Spleen (tissue), 11 donors: Measurements from ENCODE around the gene ANKRD17. TPM values are rescaled to one million over a fixed set of nuclear protein-coding genes. Genes with fewer than 3 reads are reported as not detected.

Experiments
- DNase-seq: peaks from one replicate; pipeline ENCODE4 v3.0.0-alpha.2; 2020
- H3K27ac ChIP-seq, 8 donors: fragments of 200-600 bp; sonication (generic) in 7 of 8; 1 replicate in 4 of 8; 2 replicates in 4 of 8; pipeline versions ENCODE4 v1.5.0 to v1.8.0; 2016 to 2021; ENCODE audit warnings: inconsistent platforms in 4 of 8, mild to moderate bottlenecking in 4 of 8, moderate library complexity in 1 of 8
- H3K27me3 ChIP-seq, 7 donors: fragments of 200-600 bp; sonication (generic) in 6 of 7; replicated peaks in 1 of 7; 1 replicate in 4 of 7; 2 replicates in 3 of 7; pipeline versions ENCODE4 v1.5.0 to v1.8.0; 2016 to 2021; ENCODE audit warnings: inconsistent platforms in 3 of 7, mild to moderate bottlenecking in 1 of 7
- H3K36me3 ChIP-seq, 6 donors: fragments of 200-600 bp; sonication (generic) in 5 of 6; 1 replicate in 4 of 6; 2 replicates in 2 of 6; pipeline versions ENCODE4 v1.5.0 to v1.8.0; 2016 to 2021; ENCODE audit warnings: inconsistent platforms in 2 of 6
- H3K4me1 ChIP-seq, 6 donors: fragments of 200-600 bp; sonication (generic) in 5 of 6; 1 replicate in 3 of 6; 2 replicates in 3 of 6; pipeline versions ENCODE4 v1.5.0 to v1.8.0; 2016 to 2021; ENCODE audit warnings: inconsistent platforms in 3 of 6
- H3K4me3 ChIP-seq, 8 donors: fragments of 200-600 bp; sonication (generic) in 7 of 8; 1 replicate in 4 of 8; 2 replicates in 4 of 8; pipeline versions ENCODE4 v1.5.0 to v1.8.0; 2016 to 2021; ENCODE audit warnings: inconsistent platforms in 4 of 8, mild to moderate bottlenecking in 4 of 8, moderate library complexity in 2 of 8
- H3K9me3 ChIP-seq, 8 donors: fragments of 200-600 bp; sonication (generic) in 7 of 8; 1 replicate in 4 of 8; 2 replicates in 4 of 8; pipeline versions ENCODE4 v1.5.0 to v1.8.0; 2016 to 2021; ENCODE audit warnings: inconsistent platforms in 4 of 8
- POLR2A ChIP-seq, 3 donors: fragments of 450-650 bp; IDR thresholded peaks; one replicate each; pipeline ENCODE4 v1.5.1; 2017; ENCODE audit warnings: antibody characterized with exemption in 3 of 3, mild to moderate bottlenecking in 1 of 3
- POLR2AphosphoS5 ChIP-seq, 3 donors: sonication (generic); formaldehyde crosslinking; IDR thresholded peaks; one replicate each; pipeline ENCODE4 v1.5.1; 2017; ENCODE audit warnings: antibody characterized with exemption in 3 of 3
- WGBS, 5 donors: extraction: QIAGEN DNeasy Blood & Tissue Kit in 3 of 5; methylation state at CpG; one replicate each; pipeline versions ENCODE4 v1.1.5 to v1.1.7; 2013 to 2018; 5-methylcytosine and 5-hydroxymethylcytosine counted together
- intact Hi-C: fragments of 100-400 bp; cut with DNase I; formaldehyde crosslinking; loops from one replicate; pipeline ENCODE4 v1.15.0; 2023; ENCODE audit warnings: low total_unique reads
- polyA plus RNA-seq, 3 donors: library from polyadenylated mRNA; stranded (reverse); fragments of 200-250 nt; gene quantifications; one replicate each; pipeline ENCODE4 v1.2.1, GENCODE V29; 2013
- total RNA-seq, 7 donors: library from RNA; depleted of rRNA in 3 of 7; stranded (reverse); fragments of >200 nt in 3 of 7; fragmentation: NEBNext Ultra II Directional in 4 of 7; extraction: Animal tissue kit (Norgen Biotek cat#: 25700) in 4 of 7; gene quantifications; one replicate each; pipeline versions ENCODE4 v1.1.0 to v1.2.1, GENCODE V29; 2016 to 2021
- TF ChIP-seq, protein P1 (sequence below), 11 experiments: fragments of 200-600 bp in 7 of 11; fragments of 450-650 bp in 4 of 11; sonication (generic) in 4 of 11; IDR thresholded peaks in 8 of 11; conservative IDR thresholded peaks in 3 of 11; 1 replicate in 7 of 11; 2 replicates in 4 of 11; pipeline versions ENCODE4 v1.4.0 to v1.8.0; 2016 to 2021; ENCODE audit warnings: antibody characterized with exemption in 11 of 11, inconsistent platforms in 4 of 11, mild to moderate bottlenecking in 1 of 11
- donor health status: healthy with polysubstance abuse.
- donor health status: DM: no; HTN: no; CAD: no; lungs with moderate emphysema.
- donor health status: DM: no; HTN: no; CAD: no.
- donor health status: Bipolar disorder and iron deficiency.
- donor health status: healthy.
- donor health status: DM: no; HTN: no; CAD: no.
- donor health status: DM: yes; HTN: yes; CAD: no.

Gene ANKRD17
- total and polyA plus RNA-seq, 10 donors: 7.1 to 71.5 (median 60.0) TPM

DNA sequence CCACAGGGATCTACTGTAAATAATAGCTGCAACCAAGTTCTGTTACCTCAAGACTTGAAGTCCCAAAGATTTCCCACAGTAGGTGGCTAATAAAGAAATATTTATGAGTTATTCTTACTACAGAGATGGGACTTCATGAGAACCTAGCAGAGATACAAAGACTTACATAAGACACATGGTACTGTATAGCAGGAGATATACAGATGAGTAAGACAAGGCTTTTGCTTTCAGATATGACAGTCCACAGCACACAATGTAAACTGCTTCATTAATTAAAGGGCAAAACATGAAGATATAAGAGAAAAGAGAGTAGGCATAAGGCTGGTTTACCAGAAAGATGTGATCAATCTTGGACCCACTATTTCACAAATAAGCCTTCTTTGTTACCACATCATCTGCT, 6.6 kb downstream of the ANKRD17 start:
- Histone ChIP-seq H3K9me3 (peaks cover 0 to 3% (median 0%) of the 10 kb centered on the region in 8 donors), H3K27me3 (no peaks in the 10 kb centered on the region), H3K27ac (no peak overlapping the region), H3K36me3 (peaks cover 0 to 45% (median 5%) of the 10 kb centered on the region in 6 donors), H3K4me3 (no peak overlapping the region), H3K4me1 (peaks cover 23 to 80% (median 71%) of the 10 kb centered on the region in 6 donors)
- TF ChIP-seq POLR2AphosphoS5 (IDR thresholded peaks at IDR 0.05) (no peak), POLR2A (IDR thresholded peaks at IDR 0.05) (no peak)
- TF ChIP-seq, protein P1, sequence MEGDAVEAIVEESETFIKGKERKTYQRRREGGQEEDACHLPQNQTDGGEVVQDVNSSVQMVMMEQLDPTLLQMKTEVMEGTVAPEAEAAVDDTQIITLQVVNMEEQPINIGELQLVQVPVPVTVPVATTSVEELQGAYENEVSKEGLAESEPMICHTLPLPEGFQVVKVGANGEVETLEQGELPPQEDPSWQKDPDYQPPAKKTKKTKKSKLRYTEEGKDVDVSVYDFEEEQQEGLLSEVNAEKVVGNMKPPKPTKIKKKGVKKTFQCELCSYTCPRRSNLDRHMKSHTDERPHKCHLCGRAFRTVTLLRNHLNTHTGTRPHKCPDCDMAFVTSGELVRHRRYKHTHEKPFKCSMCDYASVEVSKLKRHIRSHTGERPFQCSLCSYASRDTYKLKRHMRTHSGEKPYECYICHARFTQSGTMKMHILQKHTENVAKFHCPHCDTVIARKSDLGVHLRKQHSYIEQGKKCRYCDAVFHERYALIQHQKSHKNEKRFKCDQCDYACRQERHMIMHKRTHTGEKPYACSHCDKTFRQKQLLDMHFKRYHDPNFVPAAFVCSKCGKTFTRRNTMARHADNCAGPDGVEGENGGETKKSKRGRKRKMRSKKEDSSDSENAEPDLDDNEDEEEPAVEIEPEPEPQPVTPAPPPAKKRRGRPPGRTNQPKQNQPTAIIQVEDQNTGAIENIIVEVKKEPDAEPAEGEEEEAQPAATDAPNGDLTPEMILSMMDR (IDR thresholded peaks at IDR 0.05 in 8 of 11, conservative IDR thresholded peaks at IDR 0.05 in 3 of 11): no peak
- intact Hi-C loops: no loop called here
- no peak for DNase-seq

DNA sequence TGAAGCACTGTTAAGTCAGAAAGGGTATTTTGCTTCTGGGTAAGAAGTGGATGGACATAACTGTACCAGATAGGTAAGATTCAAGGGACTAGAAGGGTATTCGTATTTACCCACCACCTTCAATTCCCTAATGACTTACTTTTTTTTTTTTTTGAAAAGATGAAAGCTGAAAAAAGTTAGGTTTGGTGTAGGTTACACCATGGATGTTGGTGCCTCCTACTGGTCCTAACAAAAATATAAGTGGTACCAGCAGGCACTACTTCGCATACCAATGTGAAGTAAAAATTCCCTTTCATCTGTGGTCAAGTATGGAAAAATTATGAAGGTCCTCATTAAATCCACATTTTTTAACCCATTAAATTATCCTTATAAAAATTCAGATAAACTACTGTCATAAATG, 7.2 kb downstream of the ANKRD17 start:
- Histone ChIP-seq H3K4me3 (no peak overlapping the region), H3K4me1 (peaks cover 17 to 80% (median 69%) of the 10 kb centered on the region in 6 donors), H3K9me3 (peaks cover 0 to 3% (median 0%) of the 10 kb centered on the region in 8 donors), H3K27ac (no peak overlapping the region), H3K36me3 (peaks cover 0 to 45% (median 5%) of the 10 kb centered on the region in 6 donors), H3K27me3 (no peaks in the 10 kb centered on the region)
- DNase-seq: no peak
- intact Hi-C loops: no loop called here
- TF ChIP-seq POLR2A (IDR thresholded peaks at IDR 0.05): no peak
- TF ChIP-seq, protein P1 (IDR thresholded peaks at IDR 0.05 in 8 of 11, conservative IDR thresholded peaks at IDR 0.05 in 3 of 11): no peak
- TF ChIP-seq POLR2AphosphoS5 (IDR thresholded peaks at IDR 0.05): no peak
- 90 to 97% (median 91%) methylated on average over 2 of the region's 2 CpGs for WGBS, 5 donors

DNA sequence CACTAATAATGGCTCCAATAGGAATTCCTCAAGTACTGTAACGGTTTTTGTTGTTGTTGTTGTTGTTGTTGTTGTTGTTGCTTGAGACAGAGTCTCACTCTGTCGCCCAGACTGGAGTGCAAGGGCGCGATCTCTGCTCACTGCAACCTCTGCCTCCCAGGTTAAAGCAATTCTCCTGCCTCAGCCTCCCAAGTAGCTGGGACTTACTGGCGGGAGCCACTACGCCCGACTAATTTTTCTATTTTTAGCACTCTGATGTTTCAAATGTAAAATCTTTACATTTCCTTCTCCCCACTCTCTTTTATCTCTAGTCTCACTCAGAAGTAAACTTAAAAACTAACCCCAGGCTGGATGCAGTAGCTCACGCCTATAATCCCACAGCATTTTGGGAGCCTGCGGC, 8.0 kb downstream of the ANKRD17 start:
- peaks cover 0 to 3% (median 0%) of the 10 kb centered on the region in 8 donors for H3K9me3 ChIP-seq
- WGBS, 5 donors: 88 to 96% (median 93%) methylated on average over 9 of the region's 9 CpGs
- H3K27me3 ChIP-seq: no peaks in the 10 kb centered on the region
- peaks cover 0 to 45% (median 5%) of the 10 kb centered on the region in 6 donors for H3K36me3 ChIP-seq
- peaks cover 9 to 80% (median 68%) of the 10 kb centered on the region in 6 donors for H3K4me1 ChIP-seq
- DNase-seq: no peak
- H3K27ac ChIP-seq: no peak overlapping the region
- intact Hi-C loops: no loop called here
- no peak overlapping the region for H3K4me3 ChIP-seq
- TF ChIP-seq POLR2A (IDR thresholded peaks at IDR 0.05) (no peak), POLR2AphosphoS5 (IDR thresholded peaks at IDR 0.05) (no peak)
- TF ChIP-seq, protein P1 (IDR thresholded peaks at IDR 0.05 in 8 of 11, conservative IDR thresholded peaks at IDR 0.05 in 3 of 11): no peak

DNA sequence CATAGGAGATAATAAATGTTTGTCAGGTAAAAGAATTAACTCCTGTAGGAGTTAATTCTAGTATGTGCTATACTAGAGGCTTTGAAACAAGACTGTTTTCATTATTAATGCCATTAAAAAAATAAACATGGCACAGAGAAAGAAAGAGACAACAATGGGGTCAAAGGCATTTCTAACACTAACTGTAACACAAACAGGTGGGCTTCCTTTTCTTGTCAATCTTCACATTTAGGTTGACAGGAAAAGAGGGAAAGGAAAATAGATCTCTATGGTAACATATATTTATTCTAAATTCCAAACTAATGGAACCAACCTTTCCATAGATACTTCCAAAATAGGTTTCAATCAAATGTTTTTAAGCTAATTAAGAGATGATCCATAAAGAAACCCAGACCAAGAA, 9.8 kb downstream of the ANKRD17 start:
- intact Hi-C loops: loop anchor here (10.0 kb wide), 1 partner anchor 184 kb away; the partner anchor contains the start of gene COX18
- Histone ChIP-seq H3K9me3 (peaks cover 0 to 3% (median 0%) of the 10 kb centered on the region in 8 donors), H3K4me3 (no peak overlapping the region), H3K4me1 (peaks cover 0 to 80% (median 57%) of the 10 kb centered on the region in 6 donors), H3K27ac (no peak overlapping the region), H3K36me3 (peaks cover 0 to 44% (median 5%) of the 10 kb centered on the region in 6 donors), H3K27me3 (no peaks in the 10 kb centered on the region)
- DNase-seq: no peak
- TF ChIP-seq POLR2A (IDR thresholded peaks at IDR 0.05) (no peak), POLR2AphosphoS5 (IDR thresholded peaks at IDR 0.05) (no peak)
- TF ChIP-seq, protein P1 (IDR thresholded peaks at IDR 0.05 in 8 of 11, conservative IDR thresholded peaks at IDR 0.05 in 3 of 11): no peak
